ENCODE results near the gene TBC1D14.
A peak's percentile ranks its signal among the peaks of the same experiment; 100 is the strongest.

TBC1D14 gene

GRCh38 chr4:6943012-6943884, 33.6 kb downstream of the TBC1D14 start:
- Mint-ChIP-seq H3K4me3 (peak overlapping the region in 1 of 3 experiments; percentile 37), H3K36me3 (ENCODE audit: low read depth) (no peaks in the 10 kb centered on the region), H3K27me3 (ENCODE audit: low read depth) (peaks cover 11% of the 10 kb centered on the region), H3K27ac (peak overlapping the region; percentile 89 to 99 (median 95)), H3K4me1 (peaks cover 54% of the 10 kb centered on the region), H3K9me3 (no peaks in the 10 kb centered on the region)
- no peak for TF ChIP-seq CTCF (IDR thresholded peaks at IDR 0.05; ENCODE audit: unreplicated experiment in 3 of 3)

GRCh38 chr4:6943885-6944225, 34.2 kb downstream of the TBC1D14 start:
- no peak for TF ChIP-seq CTCF (IDR thresholded peaks at IDR 0.05; ENCODE audit: unreplicated experiment in 3 of 3)
- H3K36me3 Mint-ChIP-seq (ENCODE audit: low read depth), result no peaks in the 10 kb centered on the region
- peaks cover 11% of the 10 kb centered on the region for H3K27me3 Mint-ChIP-seq (ENCODE audit: low read depth)
- H3K9me3 Mint-ChIP-seq, result no peaks in the 10 kb centered on the region
- peak overlapping the region; percentile 89 to 99 (median 95) for H3K27ac Mint-ChIP-seq
- no peak overlapping the region for H3K4me3 Mint-ChIP-seq
- H3K4me1 Mint-ChIP-seq, result peaks cover 54% of the 10 kb centered on the region

- Mint-ChIP-seq H3K4me1 (peaks cover 54% of the 10 kb centered on the region), H3K9me3 (no peaks in the 10 kb centered on the region), H3K27ac (peak overlapping the region; percentile 89 to 99 (median 95)), H3K36me3 (ENCODE audit: low read depth) (no peaks in the 10 kb centered on the region), H3K4me3 (no peak overlapping the region), H3K27me3 (ENCODE audit: low read depth) (peaks cover 11% of the 10 kb centered on the region)
- TF ChIP-seq CTCF (IDR thresholded peaks at IDR 0.05; ENCODE audit: unreplicated experiment in 3 of 3), result no peak
Observed at GRCh38 chr4:6944301-6945051, 34.9 kb downstream of the TBC1D14 start.

GRCh38 chr4:6945052-6945409, 35.4 kb downstream of the TBC1D14 start:
- peaks cover 10% of the 10 kb centered on the region for H3K27me3 Mint-ChIP-seq (ENCODE audit: low read depth)
- peaks cover 54% of the 10 kb centered on the region for H3K4me1 Mint-ChIP-seq
- peak overlapping the region; percentile 89 to 99 (median 95) for H3K27ac Mint-ChIP-seq
- H3K9me3 Mint-ChIP-seq, result no peaks in the 10 kb centered on the region
- peaks cover 2% of the 10 kb centered on the region for H3K36me3 Mint-ChIP-seq (ENCODE audit: low read depth)
- H3K4me3 Mint-ChIP-seq, result peak overlapping the region in 1 of 3 experiments; percentile 3
- TF ChIP-seq CTCF (IDR thresholded peaks at IDR 0.05; ENCODE audit: unreplicated experiment in 3 of 3), result no peak

- Mint-ChIP-seq H3K36me3 (ENCODE audit: low read depth) (peaks cover 4% of the 10 kb centered on the region), H3K9me3 (no peaks in the 10 kb centered on the region), H3K4me1 (peaks cover 43% of the 10 kb centered on the region), H3K27ac (peak overlapping the region in 2 of 3 experiments; percentile 17 to 41), H3K4me3 (no peak overlapping the region), H3K27me3 (ENCODE audit: low read depth) (peaks cover 6% of the 10 kb centered on the region)
- TF ChIP-seq CTCF (IDR thresholded peaks at IDR 0.05; ENCODE audit: unreplicated experiment in 3 of 3), result no peak
Observed at GRCh38 chr4:6946497-6946896, 36.9 kb downstream of the TBC1D14 start.
